NOMO-1 treated with dmso at 0.1 percent for 144 hours (cell line): Measurements from ENCODE around the gene C1orf159.
"Not testable (repeated sequence)": the region's sequence is repeated elsewhere in the genome, so short reads cannot be mapped to it uniquely, and the experiment has no call there.

Experiments used
- DNase-seq: peaks from one replicate; lab custom pipeline; 2025; ENCODE audit not compliant: unreplicated experiment; lab: John Stamatoyannopoulos, UW

C1orf159 gene

GRCh38 chr1:1067860-1068516 lies 47.9 kb downstream of the C1orf159 start:
- no peak for DNase-seq

DNA sequence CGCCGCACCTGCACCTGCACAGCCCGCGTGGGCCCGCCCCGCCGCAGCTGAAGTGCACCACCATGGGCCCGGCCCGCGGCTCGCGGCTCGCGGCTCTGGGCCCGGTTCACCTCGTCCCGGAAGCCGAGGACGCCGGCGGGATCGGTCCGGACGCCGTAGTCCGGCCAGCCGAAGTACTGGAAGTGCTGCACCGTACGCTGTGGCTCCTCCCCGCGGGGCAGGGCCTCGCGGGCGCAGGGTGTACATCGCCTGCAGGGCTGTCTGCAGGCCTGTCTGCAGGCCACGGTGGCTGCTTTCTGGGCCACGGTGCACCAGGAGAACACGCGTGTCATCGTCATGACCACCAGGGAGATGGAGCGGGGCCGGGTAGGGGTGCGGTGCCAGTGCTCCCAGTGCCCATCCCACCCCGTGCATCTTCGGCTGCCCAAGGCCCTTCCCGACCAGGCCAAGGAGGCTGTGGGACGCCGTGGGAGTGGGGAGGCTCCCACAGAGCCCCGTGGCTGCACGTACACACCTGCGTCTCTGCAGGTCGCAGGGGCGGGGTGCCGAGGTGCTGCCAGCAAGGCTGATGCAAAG lies 48.5 kb downstream of the C1orf159 start:
- DNase-seq = no peak

DNA sequence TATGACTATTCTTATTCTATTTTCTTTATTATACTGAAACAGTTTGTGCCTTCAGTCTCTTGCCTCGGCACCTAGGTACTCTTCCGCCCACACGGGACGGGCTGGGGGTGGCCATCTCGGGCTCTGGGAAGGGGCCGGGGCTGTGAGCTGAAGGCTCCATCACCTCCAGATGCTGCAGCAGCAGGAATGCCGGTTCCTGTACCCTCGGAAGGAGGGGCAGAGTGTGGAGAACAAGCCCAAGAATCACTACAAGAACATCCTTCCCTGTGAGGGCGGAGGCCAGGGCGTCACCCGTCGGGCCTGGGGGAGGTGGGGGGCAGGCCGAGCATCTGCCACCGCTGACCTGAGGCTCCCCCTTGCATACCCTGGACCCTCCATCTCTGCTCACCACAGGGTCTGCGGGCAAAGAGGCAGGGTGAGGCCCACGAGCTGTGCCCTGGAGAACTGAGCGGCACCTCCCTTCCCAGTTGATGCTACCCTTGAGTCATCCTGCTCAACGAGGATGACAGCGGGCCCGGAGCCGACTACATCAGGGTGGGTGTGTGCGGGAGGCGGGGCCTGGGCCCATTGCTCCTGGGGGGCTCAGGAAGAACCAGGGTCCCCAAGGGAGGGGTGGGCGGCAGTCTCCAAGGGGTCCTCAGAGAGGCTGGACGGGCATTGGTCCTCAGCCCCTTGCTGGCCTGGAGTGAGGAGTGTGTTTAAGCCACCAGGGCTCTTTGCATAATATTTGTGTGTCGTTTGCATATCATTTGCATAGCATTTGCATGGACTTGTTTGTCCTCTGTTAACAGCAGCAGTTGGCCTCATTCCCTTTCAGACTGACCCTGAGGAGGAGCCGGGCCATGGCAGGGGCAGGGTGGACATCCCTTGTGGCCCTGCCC lies 49.2 kb downstream of the C1orf159 start:
- DNase-seq = no peak

GRCh38 chr1:1065940-1066304 lies 50.0 kb downstream of the C1orf159 start:
- DNase-seq = not testable (repeated sequence)

- DNase-seq = no peak
Observed at GRCh38 chr1:1065265-1065939, 50.5 kb downstream of the C1orf159 start.

GRCh38 chr1:1063945-1064831 lies 51.7 kb downstream of the C1orf159 start:
- DNase-seq = peak; percentile 17

DNA sequence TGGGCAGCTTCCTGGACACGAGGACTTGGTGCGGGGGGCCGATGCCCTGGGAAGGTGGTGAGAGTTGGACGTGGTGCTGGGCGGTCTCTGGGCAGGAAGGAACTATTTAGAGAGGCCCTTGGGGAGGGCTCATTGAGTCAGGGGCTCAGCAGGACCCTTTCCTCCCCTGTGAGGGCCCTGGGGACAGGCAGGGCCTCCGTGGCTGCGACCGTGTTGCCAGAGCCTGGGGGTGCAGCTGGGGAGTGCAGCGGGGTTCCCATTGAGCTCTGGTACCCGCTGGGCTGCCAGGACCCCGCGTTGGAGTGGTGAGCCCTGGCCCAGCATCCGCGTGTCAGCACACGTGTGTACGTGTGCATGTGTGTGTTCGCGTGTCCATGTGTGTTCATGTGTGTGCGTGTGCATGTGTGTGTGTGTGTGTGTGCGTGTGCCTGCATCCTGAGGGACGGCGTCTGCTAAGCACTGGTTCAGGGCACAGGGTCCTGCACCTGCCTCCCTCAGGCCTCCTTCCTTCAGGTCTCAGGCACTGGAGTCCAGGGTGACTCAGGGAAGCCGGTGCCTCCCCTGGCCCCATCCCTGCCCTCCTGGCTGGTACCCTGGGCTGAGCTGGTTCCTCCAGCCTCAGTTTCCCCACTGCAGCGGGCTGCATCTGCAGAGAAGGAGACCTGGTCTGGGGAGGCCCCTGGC lies 52.5 kb downstream of the C1orf159 start:
- DNase-seq = no peak

DNA sequence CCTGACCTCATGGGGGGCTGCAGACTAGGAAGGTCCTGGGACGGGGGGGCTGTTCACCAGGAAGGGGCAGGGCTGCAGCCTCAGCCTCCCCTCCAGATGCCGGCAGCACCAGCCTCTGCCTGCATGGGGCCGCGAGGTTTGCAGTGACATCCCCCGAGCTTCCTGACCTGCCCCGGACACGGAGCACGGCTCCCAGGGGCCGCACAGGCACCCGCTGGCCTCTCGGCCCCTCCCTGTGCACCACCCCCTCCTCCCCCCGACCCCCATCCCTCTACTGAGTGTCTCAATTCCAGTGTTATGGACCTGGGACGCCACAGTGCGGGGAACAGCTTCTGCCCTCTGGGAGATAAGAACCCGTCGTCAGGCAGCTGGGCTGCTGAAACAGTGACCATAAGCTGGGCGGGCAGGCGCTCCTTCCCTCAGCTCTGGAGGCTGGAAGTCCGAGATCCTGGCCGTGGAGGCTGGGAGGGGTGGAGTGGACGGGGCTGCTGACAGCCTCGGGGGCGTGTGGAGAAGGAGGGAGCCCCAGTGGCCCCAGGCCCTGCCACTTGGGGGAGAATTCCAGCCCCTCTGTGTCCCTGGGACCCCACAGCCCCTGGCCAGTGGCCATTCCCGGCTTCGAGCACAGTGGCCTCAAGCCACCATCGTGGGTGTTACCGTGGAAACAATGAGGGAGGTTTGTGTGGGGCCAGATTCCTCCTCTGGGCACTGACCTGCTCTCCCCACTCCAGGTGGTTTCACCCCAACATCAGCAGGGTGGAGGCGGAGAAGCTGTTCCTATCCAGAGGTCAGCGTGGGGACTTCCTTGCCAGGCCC lies 53.3 kb downstream of the C1orf159 start:
- no peak for DNase-seq

GRCh38 chr1:1061682-1062345 lies 54.1 kb downstream of the C1orf159 start:
- DNase-seq = no peak

DNA sequence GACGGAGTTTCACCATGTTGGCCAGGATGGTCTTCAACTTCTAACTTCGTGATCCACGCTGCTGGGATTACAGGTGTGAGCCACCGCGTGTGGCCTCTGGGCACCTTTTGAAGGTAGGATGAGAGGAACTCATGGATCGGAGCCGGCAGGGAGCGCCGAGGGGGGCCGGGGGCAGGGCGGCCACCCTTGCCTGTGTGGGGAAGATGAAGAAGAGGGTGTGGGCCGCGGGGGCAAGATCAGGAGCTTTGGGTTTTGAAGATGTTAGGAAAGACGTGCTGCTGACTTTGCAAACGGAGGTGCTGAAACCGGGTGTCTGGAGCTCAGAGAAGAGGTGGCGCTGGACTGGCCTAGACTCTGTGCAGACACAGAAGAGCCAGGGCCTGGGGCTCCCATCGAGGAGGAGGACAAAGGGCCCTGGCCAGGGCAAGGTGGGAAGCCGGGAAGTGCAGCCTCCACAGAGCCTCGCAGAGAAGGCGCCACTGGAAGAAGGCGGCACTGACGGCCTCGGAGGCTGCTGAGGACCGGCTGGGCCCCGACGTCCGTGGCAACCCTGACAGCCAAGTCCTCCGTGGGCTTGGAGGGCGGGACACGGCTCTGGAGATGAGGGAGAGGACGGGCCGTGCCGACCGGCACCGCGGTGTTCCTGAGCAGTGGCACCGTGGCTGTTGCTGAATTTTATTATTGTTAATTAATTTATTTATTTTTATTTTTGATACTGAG lies 55.4 kb downstream of the C1orf159 start:
- DNase-seq = no peak

DNA sequence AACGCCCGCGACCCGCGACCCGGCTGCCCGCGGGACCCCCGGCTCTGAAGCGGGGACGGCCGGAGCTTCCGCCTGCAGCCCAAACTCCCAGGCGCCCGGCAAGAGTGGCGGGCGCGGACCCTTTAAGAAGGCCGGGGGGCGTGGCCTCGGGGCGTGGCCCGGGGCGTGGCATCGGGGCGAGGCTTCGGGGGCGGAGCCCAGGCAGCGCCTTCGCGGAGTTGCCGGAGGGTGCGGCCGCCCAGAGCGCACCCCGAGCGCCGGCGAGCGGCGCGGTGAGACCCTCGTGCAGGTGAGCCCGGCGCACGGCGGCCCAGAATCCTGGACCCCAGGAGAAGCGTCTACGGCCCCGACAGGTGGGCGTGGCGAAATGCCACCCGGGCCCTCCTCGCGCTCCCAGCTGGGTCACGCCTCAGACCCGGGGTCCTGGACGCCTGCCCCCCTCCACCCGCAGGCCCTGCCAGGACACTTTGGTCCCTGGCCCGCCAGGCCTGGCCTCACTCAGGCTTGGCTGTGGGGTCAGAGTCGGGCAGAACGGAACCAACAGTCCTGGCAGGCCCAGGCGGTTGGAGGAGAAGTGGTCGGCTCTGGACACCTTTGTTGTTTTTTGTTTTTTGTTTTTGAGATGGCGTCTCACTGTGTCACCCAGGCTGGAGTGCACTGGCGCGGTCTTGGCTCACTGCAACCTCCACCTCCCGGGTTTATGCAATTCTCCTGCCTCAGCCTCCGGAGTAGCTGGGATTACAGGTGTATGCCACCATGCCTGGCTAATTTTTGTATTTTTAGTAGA lies 56.2 kb downstream of the C1orf159 start:
- peak; percentile 41 for DNase-seq

GRCh38 chr1:1058921-1059493 lies 56.9 kb downstream of the C1orf159 start:
- DNase-seq = no peak

DNA sequence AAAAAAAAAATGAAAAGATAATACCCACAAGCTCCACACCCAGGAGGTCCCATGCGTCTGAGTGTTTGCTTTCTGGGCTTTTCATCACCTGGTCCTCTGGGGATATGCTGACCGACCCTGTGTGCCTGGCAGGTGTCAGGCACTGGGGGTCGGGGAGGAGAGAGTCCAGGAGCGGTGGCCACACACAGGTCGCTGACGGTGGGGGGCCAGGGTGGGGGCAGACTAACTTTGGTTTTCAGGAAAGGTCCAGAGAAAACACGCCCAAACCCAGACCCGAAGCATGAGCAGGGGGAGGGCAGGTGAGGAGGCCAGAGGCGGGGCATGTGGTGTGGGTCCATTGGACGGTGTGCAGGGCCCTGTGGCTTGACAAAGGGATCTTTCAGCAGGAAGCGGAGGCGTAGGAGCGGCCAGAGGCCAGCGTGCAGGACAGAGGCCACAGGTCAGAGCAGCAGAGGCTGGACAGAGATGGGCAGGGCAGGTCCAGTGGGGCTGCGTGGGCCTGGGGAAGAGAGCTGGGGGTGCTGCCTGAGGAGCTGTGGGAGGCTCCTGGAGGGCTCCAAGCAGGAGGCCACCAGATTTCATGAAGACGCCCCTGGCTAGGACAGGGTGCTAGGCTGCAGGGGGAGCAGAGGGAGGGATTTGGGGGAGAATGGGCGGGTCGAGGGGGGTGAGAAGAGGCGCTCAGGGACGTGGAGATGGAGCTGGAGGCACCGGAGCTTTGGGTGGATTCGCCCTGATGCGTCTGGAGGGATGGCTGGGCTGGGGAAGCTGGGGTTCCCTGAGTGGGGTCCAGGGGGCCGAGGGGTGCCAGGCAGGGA lies 57.6 kb downstream of the C1orf159 start:
- no peak for DNase-seq

- DNase-seq = not testable (repeated sequence)
Observed at GRCh38 chr1:1057769-1058087, 58.2 kb downstream of the C1orf159 start.

DNA sequence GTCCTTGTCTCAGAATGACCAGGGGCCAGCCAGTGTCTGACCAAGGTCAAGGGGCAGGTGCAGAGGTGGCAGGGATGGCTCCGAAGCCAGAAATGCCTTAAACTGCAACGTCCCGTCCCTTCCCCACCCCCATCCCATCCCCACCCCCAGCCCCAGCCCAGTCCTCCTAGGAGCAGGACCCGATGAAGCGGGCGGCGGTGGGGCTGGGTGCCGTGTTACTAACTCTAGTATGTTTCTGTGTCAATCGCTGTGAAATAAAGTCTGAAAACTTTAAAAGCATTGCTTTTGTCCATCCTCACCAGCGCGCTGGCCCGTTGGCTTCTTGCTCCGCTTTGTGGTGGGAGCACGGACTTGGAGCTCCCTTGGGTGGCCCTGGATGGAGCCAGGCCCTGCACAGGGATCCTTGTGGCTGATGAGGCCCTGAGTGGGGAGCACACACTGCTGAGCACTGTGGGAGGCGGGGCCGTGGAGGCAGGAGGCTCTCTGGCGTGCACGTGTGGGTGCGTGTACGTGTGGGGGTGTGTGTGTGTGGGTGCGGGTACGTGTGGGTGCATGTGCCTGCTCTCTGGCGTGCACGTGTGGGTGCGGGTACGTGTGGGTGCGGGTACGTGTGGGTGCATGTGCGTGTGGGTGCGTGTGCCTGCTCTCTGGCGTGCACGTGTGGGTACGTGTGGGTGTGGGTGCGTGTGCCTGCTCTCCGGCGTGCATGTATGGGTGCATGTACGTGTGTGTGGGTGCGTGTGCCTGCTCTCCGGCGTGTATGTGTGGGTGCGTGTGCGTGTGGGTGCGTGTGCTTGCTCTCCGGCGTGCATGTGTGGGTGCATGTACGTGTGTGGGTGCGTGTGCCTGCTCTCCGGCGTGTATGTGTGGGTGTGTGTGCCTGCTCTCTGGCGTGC lies 59.8 kb downstream of the C1orf159 start:
- no peak for DNase-seq
